ENCODE measurements around the gene RBM10. TPM values are rescaled to one million over a fixed set of nuclear protein-coding genes. Genes with fewer than 3 reads are reported as not detected.
A peak's percentile ranks its signal among the peaks of the same experiment; 100 is the strongest.

The RBM10 gene
- total RNA-seq, 2 experiments from 2014 or later, result 44.9 to 45.6 TPM

DNA sequence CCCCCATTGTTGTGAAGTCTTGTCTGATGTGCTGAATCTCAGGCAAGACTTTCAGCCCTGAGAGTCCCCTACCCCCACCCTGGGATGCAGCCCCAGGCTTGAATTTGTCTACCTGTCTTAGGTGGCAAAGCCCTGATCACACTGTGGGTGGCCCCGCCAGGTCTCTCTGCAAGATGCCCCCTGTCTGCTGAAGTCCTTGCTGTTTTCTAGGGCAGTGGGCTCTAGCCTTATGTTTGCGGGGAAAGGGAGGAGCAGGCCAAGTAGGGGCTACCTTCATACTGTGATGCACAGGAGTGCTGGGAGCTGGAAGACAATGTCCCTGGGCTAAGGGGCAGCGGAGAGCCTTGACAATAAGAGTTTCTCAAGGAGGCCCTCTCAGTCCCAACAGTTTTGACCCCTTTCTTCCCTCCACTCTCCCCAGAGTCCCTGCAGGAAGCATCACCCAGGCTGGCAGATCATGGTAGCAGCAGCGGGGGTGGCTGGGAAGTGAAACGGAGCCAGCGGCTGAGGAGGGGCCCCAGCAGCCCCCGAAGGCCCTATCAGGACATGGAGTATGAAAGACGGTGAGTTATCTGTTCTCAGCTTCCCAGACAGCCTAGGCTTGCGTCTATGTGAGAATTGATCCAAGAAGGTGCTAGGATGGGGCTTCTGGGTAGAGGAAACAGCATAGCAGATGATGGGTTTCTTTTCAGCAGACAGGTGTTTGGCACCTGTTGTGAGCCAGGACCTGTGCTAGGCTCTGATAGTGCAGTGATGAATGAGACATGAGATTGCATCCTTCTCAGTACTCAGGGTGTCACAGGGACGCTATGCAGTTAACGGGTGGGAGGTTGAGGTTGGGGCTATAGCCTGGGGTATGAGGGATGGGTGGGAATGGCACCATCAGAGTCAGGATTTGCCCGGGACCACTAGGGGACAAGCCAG lies 2.2 kb downstream of the RBM10 start:
- Histone ChIP-seq H3K4me3 (ENCODE audit: low read depth, low read length, poor library complexity, severe bottlenecking) (peak overlapping the region; percentile 95), H3K4me1 (ENCODE audit: insufficient read depth, low read length, poor library complexity, severe bottlenecking) (peaks cover 25% of the 10 kb centered on the region), H3K27ac (ENCODE audit: low read depth, low read length, poor library complexity, severe bottlenecking) (no peak overlapping the region), H4K20me1 (ENCODE audit: insufficient read depth, low read length) (peaks cover 10% of the 10 kb centered on the region; the same call in 1 of the 2 replicates), H3K79me2 (ENCODE audit: insufficient read depth, low read depth, low read length) (peaks cover 82% of the 10 kb centered on the region), H2AFZ (ENCODE audit: low read length) (no peak overlapping the region), H3K9me3 (ENCODE audit: low read length) (no peaks in the 10 kb centered on the region), H3K9me2 (ENCODE audit: insufficient read depth, low read length) (no peaks in the 10 kb centered on the region), H3K36me3 (ENCODE audit: insufficient read depth, low read length) (peaks cover 45% of the 10 kb centered on the region), H3K4me2 (ENCODE audit: low read length) (peak overlapping the region; percentile 86)
- no TSS peak for BruUV-seq (replicated peaks)
- TF ChIP-seq EZH2phosphoT487 (IDR thresholded peaks at IDR 0.05; ENCODE audit: borderline replicate concordance, low read depth, low read length), result no peak
- TF ChIP-seq, protein P1, sequence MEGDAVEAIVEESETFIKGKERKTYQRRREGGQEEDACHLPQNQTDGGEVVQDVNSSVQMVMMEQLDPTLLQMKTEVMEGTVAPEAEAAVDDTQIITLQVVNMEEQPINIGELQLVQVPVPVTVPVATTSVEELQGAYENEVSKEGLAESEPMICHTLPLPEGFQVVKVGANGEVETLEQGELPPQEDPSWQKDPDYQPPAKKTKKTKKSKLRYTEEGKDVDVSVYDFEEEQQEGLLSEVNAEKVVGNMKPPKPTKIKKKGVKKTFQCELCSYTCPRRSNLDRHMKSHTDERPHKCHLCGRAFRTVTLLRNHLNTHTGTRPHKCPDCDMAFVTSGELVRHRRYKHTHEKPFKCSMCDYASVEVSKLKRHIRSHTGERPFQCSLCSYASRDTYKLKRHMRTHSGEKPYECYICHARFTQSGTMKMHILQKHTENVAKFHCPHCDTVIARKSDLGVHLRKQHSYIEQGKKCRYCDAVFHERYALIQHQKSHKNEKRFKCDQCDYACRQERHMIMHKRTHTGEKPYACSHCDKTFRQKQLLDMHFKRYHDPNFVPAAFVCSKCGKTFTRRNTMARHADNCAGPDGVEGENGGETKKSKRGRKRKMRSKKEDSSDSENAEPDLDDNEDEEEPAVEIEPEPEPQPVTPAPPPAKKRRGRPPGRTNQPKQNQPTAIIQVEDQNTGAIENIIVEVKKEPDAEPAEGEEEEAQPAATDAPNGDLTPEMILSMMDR (conservative IDR thresholded peaks at IDR 0.05; ENCODE audit: low read length), result no peak
- intact Hi-C loops (cut with micrococcal nuclease; ENCODE audit: unreplicated experiment), result no loop called here
- DNase-seq (ENCODE audit: low spot score), result no peak
- CTCF ChIA-PET (ENCODE audit: unreplicated experiment), result no interaction called here
- POLR2A ChIA-PET, result interaction anchor here (1.0 kb wide), 1 partner anchor 17 kb away, joined by 3 read pairs; no protein-coding TSS in a partner anchor

- peaks cover 50% of the 10 kb centered on the region for H3K36me3 ChIP-seq (ENCODE audit: insufficient read depth, low read length)
- H3K4me3 ChIP-seq (ENCODE audit: low read depth, low read length, poor library complexity, severe bottlenecking), result no peak overlapping the region
- CTCF ChIA-PET (ENCODE audit: unreplicated experiment), result no interaction called here
- no peak overlapping the region for H2AFZ ChIP-seq (ENCODE audit: low read length)
- H3K9me3 ChIP-seq (ENCODE audit: low read length), result no peaks in the 10 kb centered on the region
- H3K4me1 ChIP-seq (ENCODE audit: insufficient read depth, low read length, poor library complexity, severe bottlenecking), result peaks cover 14% of the 10 kb centered on the region
- intact Hi-C loops (cut with micrococcal nuclease; ENCODE audit: unreplicated experiment), result no loop called here
- peaks cover 81% of the 10 kb centered on the region for H3K79me2 ChIP-seq (ENCODE audit: insufficient read depth, low read depth, low read length)
- no peak overlapping the region for H3K27ac ChIP-seq (ENCODE audit: low read depth, low read length, poor library complexity, severe bottlenecking)
- TF ChIP-seq, protein P1 (conservative IDR thresholded peaks at IDR 0.05; ENCODE audit: low read length), result no peak
- no peak for TF ChIP-seq EZH2phosphoT487 (IDR thresholded peaks at IDR 0.05; ENCODE audit: borderline replicate concordance, low read depth, low read length)
- POLR2A ChIA-PET, result no interaction called here
- no TSS peak for BruUV-seq (replicated peaks)
- H3K9me2 ChIP-seq (ENCODE audit: insufficient read depth, low read length), result no peaks in the 10 kb centered on the region
- no peak for DNase-seq (ENCODE audit: low spot score)
- peaks cover 10% of the 10 kb centered on the region; the same call in 1 of the 2 replicates for H4K20me1 ChIP-seq (ENCODE audit: insufficient read depth, low read length)
- no peak overlapping the region for H3K4me2 ChIP-seq (ENCODE audit: low read length)
Measured at GRCh38 chrX:47148946-47149345, 3.9 kb downstream of the RBM10 start.

- TSS peak; percentile 44 for BruUV-seq (replicated peaks)
- no peak overlapping the region for H3K4me3 ChIP-seq (ENCODE audit: low read depth, low read length, poor library complexity, severe bottlenecking)
Measured at GRCh38 chrX:47151435-47151834, 6.4 kb downstream of the RBM10 start.

More at GRCh38 chrX:47151435-47151834, 6.4 kb downstream of the RBM10 start:
- Histone ChIP-seq H3K36me3 (ENCODE audit: insufficient read depth, low read length) (peaks cover 71% of the 10 kb centered on the region), H4K20me1 (ENCODE audit: insufficient read depth, low read length) (peaks cover 3% of the 10 kb centered on the region; the same call in 1 of the 2 replicates), H3K4me1 (ENCODE audit: insufficient read depth, low read length, poor library complexity, severe bottlenecking) (peaks cover 14% of the 10 kb centered on the region), H3K4me2 (ENCODE audit: low read length) (no peak overlapping the region), H3K9me3 (ENCODE audit: low read length) (no peaks in the 10 kb centered on the region), H2AFZ (ENCODE audit: low read length) (no peak overlapping the region), H3K27ac (ENCODE audit: low read depth, low read length, poor library complexity, severe bottlenecking) (no peak overlapping the region), H3K9me2 (ENCODE audit: insufficient read depth, low read length) (no peaks in the 10 kb centered on the region), H3K79me2 (ENCODE audit: insufficient read depth, low read depth, low read length) (peaks cover 83% of the 10 kb centered on the region)
- DNase-seq (ENCODE audit: low spot score), result no peak
- TF ChIP-seq, protein P1 (conservative IDR thresholded peaks at IDR 0.05; ENCODE audit: low read length), result no peak
- TF ChIP-seq EZH2phosphoT487 (IDR thresholded peaks at IDR 0.05; ENCODE audit: borderline replicate concordance, low read depth, low read length), result no peak
- ChIA-PET POLR2A (interaction anchor here (1.0 kb wide), 1 partner anchor 11 kb away, joined by 3 read pairs; no protein-coding TSS in a partner anchor), CTCF (ENCODE audit: unreplicated experiment) (no interaction called here)
- intact Hi-C loops (cut with micrococcal nuclease; ENCODE audit: unreplicated experiment), result no loop called here
